HCT116 (cell line): ENCODE data around the gene WNK3.

Experiments used
- ATF3 ChIP-seq: IDR thresholded peaks from 2 replicates; pipeline ENCODE4 v1.6.1; 2012
- JUND ChIP-seq: IDR thresholded peaks from 2 replicates; pipeline ENCODE4 v1.6.1; 2012

- TF ChIP-seq JUND (no peak), ATF3 (no peak)
Observed at GRCh38 chrX:54182864-54183613, 174.8 kb downstream of the WNK3 start, which contains the start of gene FAM120C.
